GM23338 (cell line): ENCODE measurements around the gene ATAD3B. TPM values are rescaled to one million over a fixed set of nuclear protein-coding genes. Genes with fewer than 3 reads are reported as not detected.
"Not testable (repeated sequence)": the region's sequence is repeated elsewhere in the genome, so short reads cannot be mapped to it uniquely, and the experiment has no call there.

Experiments used
- ATAC-seq: fragments of 200-7000 bp; cut with Tn5 transposase; 3 replicates; pipeline ENCODE4 v1.9.1; 2020
- DNase-seq: peaks from one replicate; pipeline ENCODE4 v3.0.0-alpha.2; 2015; ENCODE audit warnings: low spot score
- H2AFZ ChIP-seq: fragments of 200-600 bp; sonication (generic); 2 replicates; pipeline ENCODE4 v1.8.0; 2016; ENCODE audit warnings: antibody characterized with exemption, mild to moderate bottlenecking, moderate library complexity
- H3F3A ChIP-seq: fragments of 200-600 bp; sonication (generic); replicated peaks from 2 replicates; pipeline ENCODE4 v1.8.0; 2017; ENCODE audit warnings: antibody characterized with exemption, mixed run types, low read depth
- H3K27ac ChIP-seq: fragments of 200-600 bp; sonication (generic); 2 replicates; pipeline ENCODE4 v1.6.1; 2016; ENCODE audit warnings: low read depth
- H3K27me3 ChIP-seq: fragments of 200-600 bp; sonication (generic); 2 replicates; pipeline ENCODE4 v1.8.0; 2016; ENCODE audit warnings: mild to moderate bottlenecking, mixed run types, moderate library complexity; ENCODE audit not compliant: insufficient read depth
- H3K36me3 ChIP-seq: fragments of 200-600 bp; sonication (generic); 2 replicates; pipeline ENCODE4 v1.8.0; 2016; ENCODE audit warnings: mild to moderate bottlenecking; ENCODE audit not compliant: insufficient read depth
- H3K4me1 ChIP-seq: fragments of 200-600 bp; sonication (generic); 2 replicates; pipeline ENCODE4 v1.8.0; 2016; ENCODE audit warnings: mild to moderate bottlenecking, moderate library complexity; ENCODE audit not compliant: insufficient read depth
- H3K4me2 ChIP-seq: fragments of 200-600 bp; sonication (generic); 2 replicates; pipeline ENCODE4 v1.7.1; 2017; ENCODE audit warnings: mixed run types
- H3K4me3 ChIP-seq: fragments of 200-600 bp; sonication (generic); 2 replicates; pipeline ENCODE4 v1.6.1; 2016; ENCODE audit warnings: mixed run types
- H3K79me2 ChIP-seq: fragments of 200-600 bp; sonication (generic); replicated peaks from 2 replicates; pipeline ENCODE4 v1.8.0; 2017; ENCODE audit warnings: mild to moderate bottlenecking; ENCODE audit not compliant: insufficient read depth
- H3K9me2 ChIP-seq: fragments of 200-600 bp; sonication (generic); 2 replicates; pipeline ENCODE4 v1.8.0; 2017; ENCODE audit not compliant: insufficient read depth
- H4K20me1 ChIP-seq: fragments of 200-600 bp; sonication (generic); replicated peaks from 2 replicates; pipeline ENCODE4 v1.8.0; 2017; ENCODE audit warnings: mild to moderate bottlenecking; ENCODE audit not compliant: insufficient read depth
- H3K27ac Mint-ChIP-seq: 2 replicates; pipeline ENCODE4 v1.8.0; 2020; ENCODE audit warnings: inconsistent platforms, mild to moderate bottlenecking, moderate library complexity, mixed read lengths
- H3K27me3 Mint-ChIP-seq: 3 replicates; pipeline ENCODE4 v1.8.0; 2022; ENCODE audit warnings: low read depth, mild to moderate bottlenecking, moderate library complexity, mixed read lengths, inconsistent platforms; ENCODE audit not compliant: insufficient read depth, poor library complexity
- H3K36me3 Mint-ChIP-seq: 3 replicates; pipeline ENCODE4 v1.8.0; 2021; ENCODE audit warnings: low read depth, mild to moderate bottlenecking, inconsistent platforms, moderate library complexity, mixed read lengths
- H3K4me1 Mint-ChIP-seq: 3 replicates; pipeline ENCODE4 v1.8.0; 2020; ENCODE audit warnings: mild to moderate bottlenecking, inconsistent platforms, mixed read lengths
- H3K4me3 Mint-ChIP-seq: 3 replicates; pipeline ENCODE4 v1.8.0; 2021; ENCODE audit warnings: moderate library complexity, mild to moderate bottlenecking, inconsistent platforms, mixed read lengths
- H3K9me3 Mint-ChIP-seq: 3 replicates; pipeline ENCODE4 v1.8.0; 2020; ENCODE audit warnings: moderate library complexity, mild to moderate bottlenecking, inconsistent platforms, mixed read lengths
- CREB1 ChIP-seq: fragments of 250-450 bp; sonication (Bioruptor Pico); IDR thresholded peaks from 2 replicates; pipeline ENCODE4 v1.5.0; 2020; ENCODE audit warnings: low read depth, mild to moderate bottlenecking, moderate library complexity
- EZH2phosphoT487 ChIP-seq: fragments of 200-600 bp; sonication (generic); IDR thresholded peaks from one replicate; pipeline ENCODE4 v1.8.1; 2018; ENCODE audit warnings: antibody characterized with exemption; ENCODE audit not compliant: unreplicated experiment
- JUNB ChIP-seq: IDR thresholded peaks from one replicate; pipeline ENCODE4 v1.6.1; 2016; ENCODE audit warnings: antibody characterized with exemption; ENCODE audit not compliant: unreplicated experiment
- NANOG ChIP-seq: IDR thresholded peaks from 2 replicates; pipeline ENCODE4 v1.6.1; 2016; ENCODE audit warnings: antibody characterized with exemption, borderline replicate concordance
- POLR2AphosphoS5 ChIP-seq: IDR thresholded peaks from 2 replicates; pipeline ENCODE4 v1.6.1; 2016; ENCODE audit warnings: antibody characterized with exemption, low read depth
- STAT1 ChIP-seq: IDR thresholded peaks from one replicate; pipeline ENCODE4 v1.6.1; 2016; ENCODE audit warnings: antibody characterized with exemption; ENCODE audit not compliant: unreplicated experiment
- ZNF114 ChIP-seq: fragments of 250-450 bp; sonication (Bioruptor Pico); IDR thresholded peaks from 2 replicates; pipeline ENCODE4 v1.5.0; 2020; ENCODE audit warnings: mild to moderate bottlenecking, moderate library complexity
- ZNF331 ChIP-seq: fragments of 250-450 bp; sonication (Bioruptor Pico); IDR thresholded peaks from 2 replicates; pipeline ENCODE4 v1.5.0; 2020; ENCODE audit warnings: low read depth, mild to moderate bottlenecking, moderate library complexity
- polyA plus RNA-seq: library from polyadenylated mRNA; unstranded; fragments of >200 nt; fragmentation: Nextera tagmentation; extraction: Ambion mirVana; gene quantifications from 2 replicates; pipeline ENCODE4 v1.2.1, GENCODE V29; 2016
- total RNA-seq: library from RNA; depleted of rRNA; stranded (reverse); fragments of >200 nt; shearing (Covaris generic); gene quantifications from 2 replicates; pipeline ENCODE4 v1.2.3, GENCODE V29; 2014
- TF ChIP-seq, protein P1 (sequence below): IDR thresholded peaks from 2 replicates; pipeline ENCODE4 v1.6.1; 2016; ENCODE audit warnings: antibody characterized with exemption

ATAD3B gene
- total and polyA plus RNA-seq, 2 experiments from 2014 or later = 37.8 to 63.4 TPM

DNA sequence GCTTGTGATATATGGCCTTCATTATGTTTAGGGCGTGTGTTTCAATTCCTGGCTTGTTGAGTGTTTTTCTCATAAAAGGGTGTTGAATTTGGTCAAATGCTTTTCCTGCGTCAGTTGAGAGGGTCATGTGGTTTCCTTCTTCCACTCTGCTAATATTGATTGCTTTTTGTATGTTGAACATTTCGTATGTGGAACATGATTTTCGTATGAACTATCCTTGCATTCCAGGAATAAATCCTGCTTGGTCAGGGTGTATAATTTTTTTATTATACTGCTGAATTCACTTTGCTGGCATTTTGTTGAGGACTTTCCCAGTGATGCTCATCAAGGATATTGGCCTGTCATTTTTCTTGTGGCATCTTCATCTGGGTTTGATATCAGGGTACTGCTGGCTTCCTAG, 35.7 kb downstream of the ATAD3B start:
- Histone ChIP-seq H3K27me3 (no peaks in the 10 kb centered on the region), H4K20me1 (no peaks in the 10 kb centered on the region), H3K9me2 (no peaks in the 10 kb centered on the region), H3K4me1 (no peaks in the 10 kb centered on the region), H3K79me2 (no peaks in the 10 kb centered on the region), H3K4me3 (no peak overlapping the region), H3K36me3 (no peaks in the 10 kb centered on the region), H3K4me2 (no peak overlapping the region), H3F3A (0 out of 2 replicates have a peak, but pooled peaks cover 2% of the 10 kb centered on the region), H2AFZ (no peak overlapping the region), H3K27ac (no peak overlapping the region)
- TF ChIP-seq, protein P1, sequence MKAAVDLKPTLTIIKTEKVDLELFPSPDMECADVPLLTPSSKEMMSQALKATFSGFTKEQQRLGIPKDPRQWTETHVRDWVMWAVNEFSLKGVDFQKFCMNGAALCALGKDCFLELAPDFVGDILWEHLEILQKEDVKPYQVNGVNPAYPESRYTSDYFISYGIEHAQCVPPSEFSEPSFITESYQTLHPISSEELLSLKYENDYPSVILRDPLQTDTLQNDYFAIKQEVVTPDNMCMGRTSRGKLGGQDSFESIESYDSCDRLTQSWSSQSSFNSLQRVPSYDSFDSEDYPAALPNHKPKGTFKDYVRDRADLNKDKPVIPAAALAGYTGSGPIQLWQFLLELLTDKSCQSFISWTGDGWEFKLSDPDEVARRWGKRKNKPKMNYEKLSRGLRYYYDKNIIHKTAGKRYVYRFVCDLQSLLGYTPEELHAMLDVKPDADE = no peak
- TF ChIP-seq POLR2AphosphoS5 = no peak
- TF ChIP-seq JUNB = no peak
- TF ChIP-seq ZNF114 (CRISPR knock-in tag) = no peak
- TF ChIP-seq STAT1 = no peak
- TF ChIP-seq NANOG = no peak
- TF ChIP-seq CREB1 (CRISPR knock-in tag) = no peak
- no peak for TF ChIP-seq ZNF331 (CRISPR knock-in tag)
- TF ChIP-seq EZH2phosphoT487 = no peak
- no peak overlapping the region; the same call in 2 of the 3 replicates for H3K4me3 Mint-ChIP-seq
- H3K27ac Mint-ChIP-seq = no peak overlapping the region
- peaks cover 2% of the 10 kb centered on the region for H3K27me3 Mint-ChIP-seq
- no peak for ATAC-seq
- no peak for DNase-seq
- H3K4me1 Mint-ChIP-seq = peaks cover 7% of the 10 kb centered on the region; the same call in 2 of the 3 replicates
- H3K36me3 Mint-ChIP-seq = no peaks in the 10 kb centered on the region; the same call in 2 of the 3 replicates
- peaks cover 5% of the 10 kb centered on the region; the same call in 1 of the 3 replicates for H3K9me3 Mint-ChIP-seq

DNA sequence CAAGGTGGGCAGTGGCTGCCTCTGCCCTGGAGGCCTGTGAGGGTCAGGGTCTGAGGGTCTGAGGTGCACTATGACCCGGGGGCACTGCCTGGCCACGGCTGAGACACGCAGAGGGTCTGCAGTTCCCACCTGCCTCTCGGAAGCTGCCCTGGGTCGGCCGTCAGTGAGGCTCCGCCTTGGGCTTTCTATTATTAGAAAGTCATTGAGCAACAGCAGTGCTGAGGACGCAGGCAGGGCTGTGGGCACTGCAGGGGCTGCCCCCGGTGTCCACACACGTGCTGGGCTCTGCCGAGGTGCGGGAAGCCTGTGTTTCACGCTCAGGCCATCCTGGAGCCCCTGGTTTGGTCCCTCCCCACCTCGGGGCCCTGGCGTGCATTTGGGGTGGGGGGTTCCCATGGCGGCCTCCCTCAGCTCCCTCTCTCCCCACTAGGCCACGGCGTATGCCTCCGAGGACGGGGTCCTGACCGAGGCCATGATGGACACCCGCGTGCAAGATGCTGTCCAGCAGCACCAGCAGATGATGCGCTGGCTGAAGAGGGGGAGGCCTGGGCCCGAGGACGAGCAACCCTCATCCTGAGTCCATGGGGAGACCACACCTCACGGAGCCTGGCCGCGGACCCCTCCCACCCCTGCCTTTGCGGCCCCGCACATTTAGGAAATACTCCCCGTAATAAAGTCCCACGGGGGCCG, 37.4 kb downstream of the ATAD3B start:
- H3K27ac Mint-ChIP-seq, ATAC-seq, H3K9me2 ChIP-seq, DNase-seq, H4K20me1 ChIP-seq, H3K9me3 Mint-ChIP-seq, H3K4me1 ChIP-seq, H3K36me3 ChIP-seq, H3K27ac ChIP-seq, H2AFZ ChIP-seq, H3F3A ChIP-seq, H3K27me3 ChIP-seq, H3K36me3 Mint-ChIP-seq, H3K4me3 Mint-ChIP-seq, H3K27me3 Mint-ChIP-seq, H3K4me3 ChIP-seq, H3K4me2 ChIP-seq, H3K4me1 Mint-ChIP-seq, H3K79me2 ChIP-seq: not testable (repeated sequence)

DNA sequence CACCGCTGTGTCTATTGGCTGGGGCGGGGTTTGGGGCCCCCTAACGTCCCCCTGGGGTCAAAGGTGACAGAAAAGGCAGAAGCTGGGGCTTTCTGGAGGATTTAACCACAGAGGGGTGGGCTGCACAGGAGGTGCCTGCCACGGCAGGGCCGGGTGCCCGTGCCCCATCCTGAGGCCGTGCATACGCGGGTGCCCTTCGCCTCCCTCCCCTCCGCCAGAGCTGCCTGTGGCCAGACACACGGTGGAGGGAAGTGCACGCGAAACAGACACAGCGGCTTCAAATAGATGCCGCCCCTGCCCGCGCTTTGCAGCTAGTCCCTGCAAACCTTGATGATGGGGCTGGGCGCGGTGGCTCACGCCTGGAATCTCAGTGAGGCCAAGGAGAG, 37.9 kb downstream of the ATAD3B start:
- not testable (repeated sequence) for H3K36me3 Mint-ChIP-seq, H3K4me1 Mint-ChIP-seq, H3K4me3 ChIP-seq, H3F3A ChIP-seq, H3K27ac Mint-ChIP-seq, H3K27me3 ChIP-seq, DNase-seq, H3K9me2 ChIP-seq, ATAC-seq, H4K20me1 ChIP-seq, H3K36me3 ChIP-seq, H3K9me3 Mint-ChIP-seq, H3K4me1 ChIP-seq, H2AFZ ChIP-seq, H3K27me3 Mint-ChIP-seq, H3K4me2 ChIP-seq, H3K79me2 ChIP-seq, H3K4me3 Mint-ChIP-seq, H3K27ac ChIP-seq
